Measurements from ENCODE around the gene CTCFL. TPM values are rescaled to one million over a fixed set of nuclear protein-coding genes. Genes with fewer than 3 reads are reported as not detected.

Gene CTCFL
- total RNA-seq, 2 experiments from 2014 or later: 0.63 TPM; not detected in 1

GRCh38 chr20:57536120-57536708, 11.3 kb upstream of the CTCFL start:
- Histone ChIP-seq H3K9me2 (ENCODE audit: insufficient read depth, low read length) (no peaks in the 10 kb centered on the region), H2AFZ (ENCODE audit: low read length) (no peak overlapping the region), H3K27ac (ENCODE audit: low read depth, low read length, poor library complexity, severe bottlenecking) (no peak overlapping the region), H3K36me3 (ENCODE audit: insufficient read depth, low read length) (no peaks in the 10 kb centered on the region; the same call in 1 of the 2 replicates), H4K20me1 (ENCODE audit: insufficient read depth, low read length) (no peaks in the 10 kb centered on the region), H3K79me2 (ENCODE audit: insufficient read depth, low read depth, low read length) (no peaks in the 10 kb centered on the region), H3K4me3 (ENCODE audit: low read depth, low read length, poor library complexity, severe bottlenecking) (no peak overlapping the region), H3K4me1 (ENCODE audit: insufficient read depth, low read length, poor library complexity, severe bottlenecking) (no peaks in the 10 kb centered on the region), H3K9me3 (ENCODE audit: low read length) (no peaks in the 10 kb centered on the region), H3K4me2 (ENCODE audit: low read length) (no peak overlapping the region)
- intact Hi-C loops (cut with micrococcal nuclease; ENCODE audit: unreplicated experiment): no loop called here
- no peak for TF ChIP-seq CTCF (conservative IDR thresholded peaks at IDR 0.05; ENCODE audit: low read length)
- TF ChIP-seq EZH2phosphoT487 (IDR thresholded peaks at IDR 0.05; ENCODE audit: borderline replicate concordance, low read depth, low read length): no peak
- DNase-seq (ENCODE audit: low spot score): no peak
- ChIA-PET CTCF (ENCODE audit: unreplicated experiment) (interaction anchor here (1.0 kb wide), 1 partner anchor 12 kb away, joined by 3 read pairs; no protein-coding TSS in a partner anchor), POLR2A (no interaction called here)
- no TSS peak for BruUV-seq (replicated peaks)

- Histone ChIP-seq H3K4me2 (ENCODE audit: low read length) (no peak overlapping the region), H3K36me3 (ENCODE audit: insufficient read depth, low read length) (no peaks in the 10 kb centered on the region; the same call in 1 of the 2 replicates), H3K9me3 (ENCODE audit: low read length) (no peaks in the 10 kb centered on the region), H3K4me3 (ENCODE audit: low read depth, low read length, poor library complexity, severe bottlenecking) (no peak overlapping the region), H2AFZ (ENCODE audit: low read length) (no peak overlapping the region), H4K20me1 (ENCODE audit: insufficient read depth, low read length) (no peaks in the 10 kb centered on the region), H3K4me1 (ENCODE audit: insufficient read depth, low read length, poor library complexity, severe bottlenecking) (no peaks in the 10 kb centered on the region), H3K79me2 (ENCODE audit: insufficient read depth, low read depth, low read length) (no peaks in the 10 kb centered on the region), H3K9me2 (ENCODE audit: insufficient read depth, low read length) (no peaks in the 10 kb centered on the region), H3K27ac (ENCODE audit: low read depth, low read length, poor library complexity, severe bottlenecking) (no peak overlapping the region)
- CTCF ChIA-PET (ENCODE audit: unreplicated experiment): no interaction called here
- no peak for DNase-seq (ENCODE audit: low spot score)
- no TSS peak for BruUV-seq (replicated peaks)
- POLR2A ChIA-PET: interaction anchor here (0.7 kb wide), 1 partner anchor 25 kb away, joined by 3 read pairs; no protein-coding TSS in a partner anchor
- TF ChIP-seq CTCF (conservative IDR thresholded peaks at IDR 0.05; ENCODE audit: low read length) (no peak), EZH2phosphoT487 (IDR thresholded peaks at IDR 0.05; ENCODE audit: borderline replicate concordance, low read depth, low read length) (no peak)
- intact Hi-C loops (cut with micrococcal nuclease; ENCODE audit: unreplicated experiment): no loop called here
Measured at GRCh38 chr20:57535297-57535696, 10.4 kb upstream of the CTCFL start.

GRCh38 chr20:57532104-57532503, 7.2 kb upstream of the CTCFL start:
- H3K4me3 ChIP-seq (ENCODE audit: low read depth, low read length, poor library complexity, severe bottlenecking): no peak overlapping the region
- CTCF ChIA-PET (ENCODE audit: unreplicated experiment): no interaction called here
- H3K36me3 ChIP-seq (ENCODE audit: insufficient read depth, low read length): no peaks in the 10 kb centered on the region; the same call in 1 of the 2 replicates
- no peak for DNase-seq (ENCODE audit: low spot score)
- POLR2A ChIA-PET: interaction anchor here (0.8 kb wide), 1 partner anchor 15 kb away, joined by 6 read pairs; no protein-coding TSS in a partner anchor
- TF ChIP-seq EZH2phosphoT487 (IDR thresholded peaks at IDR 0.05; ENCODE audit: borderline replicate concordance, low read depth, low read length) (no peak), CTCF (conservative IDR thresholded peaks at IDR 0.05; ENCODE audit: low read length) (no peak)
- no TSS peak for BruUV-seq (replicated peaks)
- no peaks in the 10 kb centered on the region for H3K79me2 ChIP-seq (ENCODE audit: insufficient read depth, low read depth, low read length)
- H3K9me3 ChIP-seq (ENCODE audit: low read length): no peaks in the 10 kb centered on the region
- H2AFZ ChIP-seq (ENCODE audit: low read length): no peak overlapping the region
- no peak overlapping the region for H3K27ac ChIP-seq (ENCODE audit: low read depth, low read length, poor library complexity, severe bottlenecking)
- H4K20me1 ChIP-seq (ENCODE audit: insufficient read depth, low read length): no peaks in the 10 kb centered on the region
- no peaks in the 10 kb centered on the region for H3K9me2 ChIP-seq (ENCODE audit: insufficient read depth, low read length)
- intact Hi-C loops (cut with micrococcal nuclease; ENCODE audit: unreplicated experiment): no loop called here
- H3K4me1 ChIP-seq (ENCODE audit: insufficient read depth, low read length, poor library complexity, severe bottlenecking): no peaks in the 10 kb centered on the region
- no peak overlapping the region for H3K4me2 ChIP-seq (ENCODE audit: low read length)

All from OCI-LY7 (cell line).